ENCODE results near the gene C1GALT1C1L.

The C1GALT1C1L gene

GRCh38 chr2:43715300-43716098 is 39.3 kb upstream of the C1GALT1C1L start:
- no peak for DNase-seq
- Histone ChIP-seq H3K27ac (no peak overlapping the region), H3K4me3 (ENCODE audit: low read depth, low read length) (no peak overlapping the region), H3K27me3 (ENCODE audit: insufficient read depth, low read depth, severe bottlenecking) (no peaks in the 10 kb centered on the region), H3K36me3 (no peaks in the 10 kb centered on the region), H3K9me3 (ENCODE audit: severe bottlenecking) (no peaks in the 10 kb centered on the region)
- TF ChIP-seq CTCF (IDR thresholded peaks at IDR 0.05; ENCODE audit: low read depth, low read length) = no peak

GRCh38 chr2:43714164-43714563 is 37.9 kb upstream of the C1GALT1C1L start:
- no peak for TF ChIP-seq CTCF (IDR thresholded peaks at IDR 0.05; ENCODE audit: low read depth, low read length)
- Histone ChIP-seq H3K9me3 (ENCODE audit: severe bottlenecking) (no peaks in the 10 kb centered on the region), H3K4me3 (ENCODE audit: low read depth, low read length) (no peak overlapping the region), H3K27ac (no peak overlapping the region), H3K27me3 (ENCODE audit: insufficient read depth, low read depth, severe bottlenecking) (no peaks in the 10 kb centered on the region), H3K36me3 (no peaks in the 10 kb centered on the region)
- no peak for DNase-seq

- H3K4me3 ChIP-seq (ENCODE audit: low read depth, low read length) = no peak overlapping the region
- no peak for TF ChIP-seq CTCF (IDR thresholded peaks at IDR 0.05; ENCODE audit: low read depth, low read length)
- H3K27me3 ChIP-seq (ENCODE audit: insufficient read depth, low read depth, severe bottlenecking) = no peaks in the 10 kb centered on the region
Measured at GRCh38 chr2:43710866-43711265, 34.6 kb upstream of the C1GALT1C1L start.

DNA sequence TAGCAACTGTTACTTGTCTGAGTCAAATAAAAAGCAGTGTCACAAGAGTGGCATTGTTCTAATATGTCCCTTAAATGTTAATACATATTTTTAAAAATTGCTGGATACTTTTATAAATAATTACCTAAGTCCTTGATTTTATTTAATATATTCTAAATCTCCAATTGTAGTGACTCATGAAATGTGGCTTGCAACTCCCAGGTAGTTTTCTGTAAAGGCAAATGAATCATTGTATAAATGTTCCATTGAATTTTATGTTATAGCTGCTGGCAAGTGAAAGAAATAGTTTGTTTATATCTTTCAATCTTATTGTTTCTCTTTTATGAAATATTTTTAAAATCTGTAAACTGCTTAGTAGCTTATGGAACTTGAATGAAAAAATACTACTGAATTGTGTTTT is 32.7 kb upstream of the C1GALT1C1L start:
- Histone ChIP-seq H3K4me3 (ENCODE audit: low read depth, low read length) (no peak overlapping the region), H3K36me3 (no peaks in the 10 kb centered on the region), H3K27me3 (ENCODE audit: insufficient read depth, low read depth, severe bottlenecking) (no peaks in the 10 kb centered on the region), H3K27ac (no peak overlapping the region), H3K9me3 (ENCODE audit: severe bottlenecking) (no peaks in the 10 kb centered on the region)
- TF ChIP-seq CTCF (IDR thresholded peaks at IDR 0.05; ENCODE audit: low read depth, low read length) = no peak
- no peak for DNase-seq

More at GRCh38 chr2:43710866-43711265, 34.6 kb upstream of the C1GALT1C1L start:
- Histone ChIP-seq H3K27ac (no peak overlapping the region), H3K9me3 (ENCODE audit: severe bottlenecking) (no peaks in the 10 kb centered on the region), H3K36me3 (no peaks in the 10 kb centered on the region)
- DNase-seq = no peak

DNA sequence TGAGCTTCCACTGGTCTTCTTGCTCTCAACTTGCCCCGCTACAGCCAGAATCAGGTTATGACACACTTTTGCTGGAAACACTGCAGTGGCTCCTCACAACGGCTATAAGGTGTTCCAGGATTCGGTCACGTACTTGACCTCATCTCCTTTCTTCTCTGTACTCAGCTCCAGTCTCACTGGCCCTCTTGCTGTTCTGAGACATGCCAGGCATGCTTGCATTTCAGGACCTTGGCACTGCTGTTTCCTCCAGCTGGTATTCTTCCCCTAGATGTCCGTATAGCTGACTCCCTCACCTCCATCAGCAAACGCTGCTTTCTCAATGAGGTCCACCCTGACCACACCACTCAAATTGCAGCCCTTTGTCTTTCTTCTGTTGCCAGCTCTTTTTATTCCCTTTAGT is 31.9 kb upstream of the C1GALT1C1L start:
- no peaks in the 10 kb centered on the region for H3K9me3 ChIP-seq (ENCODE audit: severe bottlenecking)
- H3K27me3 ChIP-seq (ENCODE audit: insufficient read depth, low read depth, severe bottlenecking) = no peaks in the 10 kb centered on the region
- TF ChIP-seq CTCF (IDR thresholded peaks at IDR 0.05; ENCODE audit: low read depth, low read length) = no peak
- H3K27ac ChIP-seq = no peak overlapping the region
- no peak overlapping the region for H3K4me3 ChIP-seq (ENCODE audit: low read depth, low read length)
- DNase-seq = no peak
- H3K36me3 ChIP-seq = no peaks in the 10 kb centered on the region

Measured in WERI-Rb-1 (cell line).